Ishikawa (cell line): ENCODE data around the gene UPP2.

ENCODE experiments used
- CEBPB ChIP-seq: IDR thresholded peaks from 2 replicates; pipeline ENCODE4 v1.6.1; 2012
- CREB1 ChIP-seq: IDR thresholded peaks from 2 replicates; pipeline ENCODE4 v1.6.1; 2012; ENCODE audit warnings: low read depth
- EGR1 ChIP-seq: IDR thresholded peaks from 2 replicates; pipeline ENCODE4 v1.6.1; 2012
- EP300 ChIP-seq: IDR thresholded peaks from 2 replicates; pipeline ENCODE4 v1.6.1; 2012; ENCODE audit warnings: borderline replicate concordance
- FOXM1 ChIP-seq: IDR thresholded peaks from 2 replicates; pipeline ENCODE4 v1.6.1; 2012; ENCODE audit warnings: low read depth, borderline replicate concordance
- MAX ChIP-seq: IDR thresholded peaks from 2 replicates; pipeline ENCODE4 v1.6.1; 2012
- NFIC ChIP-seq: IDR thresholded peaks from 2 replicates; pipeline ENCODE4 v1.6.1; 2012
- RAD21 ChIP-seq: IDR thresholded peaks from 2 replicates; pipeline ENCODE4 v1.6.1; 2012; ENCODE audit warnings: low read depth
- TAF1 ChIP-seq: IDR thresholded peaks from 2 replicates; pipeline ENCODE4 v1.6.1; 2012; ENCODE audit warnings: low read depth, mild to moderate bottlenecking
- TCF12 ChIP-seq: IDR thresholded peaks from 2 replicates; pipeline ENCODE4 v1.6.1; 2012; ENCODE audit warnings: low read depth
- TEAD4 ChIP-seq: IDR thresholded peaks from 2 replicates; pipeline ENCODE4 v1.6.1; 2012
- YY1 ChIP-seq: IDR thresholded peaks from 2 replicates; pipeline ENCODE4 v1.6.1; 2012; ENCODE audit warnings: low read depth
- ZBTB7A ChIP-seq: IDR thresholded peaks from 2 replicates; pipeline ENCODE4 v1.6.1; 2012; ENCODE audit warnings: low read depth
- TF ChIP-seq, protein P1 (sequence below): IDR thresholded peaks from 2 replicates; pipeline ENCODE4 v1.6.1; 2012; ENCODE audit warnings: low read depth, mild to moderate bottlenecking
- TF ChIP-seq, protein P2 (sequence below): IDR thresholded peaks from 2 replicates; pipeline ENCODE4 v1.6.1; 2012

UPP2 gene

DNA sequence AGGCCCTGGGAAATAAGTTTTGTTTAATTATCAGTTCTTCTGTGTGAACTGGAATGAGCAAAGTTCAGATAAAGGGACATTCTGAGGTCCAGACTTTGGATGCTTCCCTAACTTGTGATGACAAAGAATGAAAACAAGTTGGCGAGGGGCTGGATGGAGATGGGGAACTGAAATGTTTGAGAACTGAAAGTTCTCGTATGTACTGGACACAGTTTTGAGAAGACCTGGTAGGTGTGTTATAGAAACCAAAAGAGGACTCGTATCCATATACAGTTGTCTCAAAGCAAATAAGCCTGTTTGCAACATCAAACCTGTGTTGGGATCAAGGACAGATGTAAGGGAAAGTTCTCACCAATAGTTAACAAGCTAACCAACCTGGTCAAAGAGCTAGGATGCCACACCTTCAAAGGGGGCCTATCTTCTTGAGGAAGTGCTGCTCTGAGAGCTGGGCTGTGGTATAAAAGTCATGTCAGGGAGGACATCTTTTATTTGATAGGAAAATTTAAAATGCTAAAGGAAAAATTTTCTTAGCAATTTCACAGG lies at the start of gene UPP2:
Gene UPP2 (plus strand): TSS at position 493 of the 543 bp plus-strand sequence. CDS start 188 bp downstream, outside the sequence.
- no peak for TF ChIP-seq YY1
- no peak for TF ChIP-seq MAX
- TF ChIP-seq TAF1, result no peak
- TF ChIP-seq CEBPB, result no peak
- TF ChIP-seq FOXM1, result no peak
- no peak for TF ChIP-seq RAD21
- TF ChIP-seq TEAD4, result no peak

DNA sequence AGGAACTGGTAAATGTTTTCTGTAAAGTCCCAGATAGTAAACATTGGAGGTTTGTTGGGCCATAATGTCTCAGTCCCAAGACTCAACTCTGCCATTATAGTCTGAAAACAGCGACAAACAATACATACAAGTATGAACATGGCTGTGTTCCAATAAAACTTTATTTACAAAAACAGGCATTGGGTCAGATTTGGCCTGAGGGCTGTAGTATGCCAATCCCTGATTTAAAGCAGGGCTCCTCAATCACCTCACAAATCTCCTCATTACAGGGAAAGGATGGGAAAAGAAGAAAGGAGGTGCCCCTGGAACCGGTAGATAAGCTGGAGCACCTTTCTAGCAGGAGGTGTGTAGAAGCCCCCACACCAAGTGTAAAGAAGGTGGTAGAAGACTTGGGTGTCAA lies 48.9 kb upstream of the UPP2 start:
- no peak for TF ChIP-seq TEAD4
- TF ChIP-seq FOXM1, result no peak
- no peak for TF ChIP-seq TAF1
- no peak for TF ChIP-seq TCF12
- TF ChIP-seq, protein P1, sequence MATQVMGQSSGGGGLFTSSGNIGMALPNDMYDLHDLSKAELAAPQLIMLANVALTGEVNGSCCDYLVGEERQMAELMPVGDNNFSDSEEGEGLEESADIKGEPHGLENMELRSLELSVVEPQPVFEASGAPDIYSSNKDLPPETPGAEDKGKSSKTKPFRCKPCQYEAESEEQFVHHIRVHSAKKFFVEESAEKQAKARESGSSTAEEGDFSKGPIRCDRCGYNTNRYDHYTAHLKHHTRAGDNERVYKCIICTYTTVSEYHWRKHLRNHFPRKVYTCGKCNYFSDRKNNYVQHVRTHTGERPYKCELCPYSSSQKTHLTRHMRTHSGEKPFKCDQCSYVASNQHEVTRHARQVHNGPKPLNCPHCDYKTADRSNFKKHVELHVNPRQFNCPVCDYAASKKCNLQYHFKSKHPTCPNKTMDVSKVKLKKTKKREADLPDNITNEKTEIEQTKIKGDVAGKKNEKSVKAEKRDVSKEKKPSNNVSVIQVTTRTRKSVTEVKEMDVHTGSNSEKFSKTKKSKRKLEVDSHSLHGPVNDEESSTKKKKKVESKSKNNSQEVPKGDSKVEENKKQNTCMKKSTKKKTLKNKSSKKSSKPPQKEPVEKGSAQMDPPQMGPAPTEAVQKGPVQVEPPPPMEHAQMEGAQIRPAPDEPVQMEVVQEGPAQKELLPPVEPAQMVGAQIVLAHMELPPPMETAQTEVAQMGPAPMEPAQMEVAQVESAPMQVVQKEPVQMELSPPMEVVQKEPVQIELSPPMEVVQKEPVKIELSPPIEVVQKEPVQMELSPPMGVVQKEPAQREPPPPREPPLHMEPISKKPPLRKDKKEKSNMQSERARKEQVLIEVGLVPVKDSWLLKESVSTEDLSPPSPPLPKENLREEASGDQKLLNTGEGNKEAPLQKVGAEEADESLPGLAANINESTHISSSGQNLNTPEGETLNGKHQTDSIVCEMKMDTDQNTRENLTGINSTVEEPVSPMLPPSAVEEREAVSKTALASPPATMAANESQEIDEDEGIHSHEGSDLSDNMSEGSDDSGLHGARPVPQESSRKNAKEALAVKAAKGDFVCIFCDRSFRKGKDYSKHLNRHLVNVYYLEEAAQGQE, result no peak
- TF ChIP-seq EGR1, result no peak
- no peak for TF ChIP-seq YY1
- no peak for TF ChIP-seq EP300
- TF ChIP-seq CREB1, result no peak
- TF ChIP-seq RAD21, result no peak
- TF ChIP-seq, protein P2, sequence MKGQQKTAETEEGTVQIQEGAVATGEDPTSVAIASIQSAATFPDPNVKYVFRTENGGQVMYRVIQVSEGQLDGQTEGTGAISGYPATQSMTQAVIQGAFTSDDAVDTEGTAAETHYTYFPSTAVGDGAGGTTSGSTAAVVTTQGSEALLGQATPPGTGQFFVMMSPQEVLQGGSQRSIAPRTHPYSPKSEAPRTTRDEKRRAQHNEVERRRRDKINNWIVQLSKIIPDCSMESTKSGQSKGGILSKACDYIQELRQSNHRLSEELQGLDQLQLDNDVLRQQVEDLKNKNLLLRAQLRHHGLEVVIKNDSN, result no peak
- no peak for TF ChIP-seq NFIC

GRCh38 chr2:158056875-158057274 lies 44.8 kb upstream of the UPP2 start:
- TF ChIP-seq ZBTB7A, result no peak
- no peak for TF ChIP-seq TAF1
- no peak for TF ChIP-seq TCF12
- no peak for TF ChIP-seq FOXM1
- TF ChIP-seq MAX, result no peak
- no peak for TF ChIP-seq EGR1
- TF ChIP-seq CREB1, result no peak
- no peak for TF ChIP-seq CEBPB
- TF ChIP-seq, protein P2, result no peak
- TF ChIP-seq RAD21, result no peak
- no peak for TF ChIP-seq YY1
- TF ChIP-seq NFIC, result no peak
- TF ChIP-seq, protein P1, result no peak
- no peak for TF ChIP-seq EP300
- no peak for TF ChIP-seq TEAD4

GRCh38 chr2:158060160-158060834 lies 41.4 kb upstream of the UPP2 start:
- TF ChIP-seq NFIC, result no peak
- no peak for TF ChIP-seq TAF1
- TF ChIP-seq MAX, result no peak
- no peak for TF ChIP-seq CEBPB

GRCh38 chr2:158060835-158061435 lies 40.7 kb upstream of the UPP2 start:
- TF ChIP-seq YY1, result no peak
- no peak for TF ChIP-seq TAF1
- TF ChIP-seq EGR1, result no peak
- TF ChIP-seq MAX, result no peak
- TF ChIP-seq TCF12, result no peak
- TF ChIP-seq ZBTB7A, result no peak
- TF ChIP-seq CREB1, result no peak
- TF ChIP-seq RAD21, result no peak
- TF ChIP-seq, protein P1, result no peak
- TF ChIP-seq EP300, result no peak
- TF ChIP-seq, protein P2, result no peak
- no peak for TF ChIP-seq CEBPB
- TF ChIP-seq TEAD4, result no peak
